ENCODE data around the gene NSD2. TPM values are rescaled to one million over a fixed set of nuclear protein-coding genes. Genes with fewer than 3 reads are reported as not detected.
"Not testable (repeated sequence)": the region's sequence is repeated elsewhere in the genome, so short reads cannot be mapped to it uniquely, and the experiment has no call there.

Gene NSD2
- total RNA-seq, 2 donors from 2014 or later: 153 to 208 TPM

DNA sequence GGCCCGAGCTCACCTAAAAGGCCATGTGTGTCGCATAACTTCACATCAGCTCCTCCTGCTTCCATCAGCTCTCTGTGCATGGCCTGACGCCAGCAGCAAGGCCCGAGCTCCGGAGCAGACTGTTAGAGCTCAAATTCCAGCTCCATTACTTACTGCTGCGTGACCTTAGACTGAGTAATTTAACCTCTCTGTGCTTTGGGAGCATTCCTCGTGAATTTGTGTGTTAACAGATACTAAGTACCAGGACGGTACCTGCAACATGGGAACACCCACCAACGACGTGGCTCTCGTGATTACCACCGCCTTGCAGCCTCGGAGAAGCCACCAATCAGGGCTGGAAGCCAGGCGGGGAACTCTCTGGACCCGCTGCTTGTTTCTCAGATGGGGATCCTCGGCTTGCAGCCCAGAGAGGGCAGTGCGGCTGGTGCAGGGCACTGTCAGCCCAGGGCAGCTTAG, 28.2 kb upstream of the NSD2 start:
- no peaks in the 10 kb centered on the region for H3K4me1 Mint-ChIP-seq
- H3K4me1 ChIP-seq (ENCODE audit: control insufficient read depth, insufficient read depth, low read length): no peaks in the 10 kb centered on the region
- H3K27me3 ChIP-seq (ENCODE audit: control insufficient read depth, insufficient read depth, low read length, poor library complexity, severe bottlenecking): no peaks in the 10 kb centered on the region
- no peak for DNase-seq
- peaks cover 60% of the 10 kb centered on the region for H3K36me3 Mint-ChIP-seq (ENCODE audit: low read depth)
- TF ChIP-seq, protein P1, sequence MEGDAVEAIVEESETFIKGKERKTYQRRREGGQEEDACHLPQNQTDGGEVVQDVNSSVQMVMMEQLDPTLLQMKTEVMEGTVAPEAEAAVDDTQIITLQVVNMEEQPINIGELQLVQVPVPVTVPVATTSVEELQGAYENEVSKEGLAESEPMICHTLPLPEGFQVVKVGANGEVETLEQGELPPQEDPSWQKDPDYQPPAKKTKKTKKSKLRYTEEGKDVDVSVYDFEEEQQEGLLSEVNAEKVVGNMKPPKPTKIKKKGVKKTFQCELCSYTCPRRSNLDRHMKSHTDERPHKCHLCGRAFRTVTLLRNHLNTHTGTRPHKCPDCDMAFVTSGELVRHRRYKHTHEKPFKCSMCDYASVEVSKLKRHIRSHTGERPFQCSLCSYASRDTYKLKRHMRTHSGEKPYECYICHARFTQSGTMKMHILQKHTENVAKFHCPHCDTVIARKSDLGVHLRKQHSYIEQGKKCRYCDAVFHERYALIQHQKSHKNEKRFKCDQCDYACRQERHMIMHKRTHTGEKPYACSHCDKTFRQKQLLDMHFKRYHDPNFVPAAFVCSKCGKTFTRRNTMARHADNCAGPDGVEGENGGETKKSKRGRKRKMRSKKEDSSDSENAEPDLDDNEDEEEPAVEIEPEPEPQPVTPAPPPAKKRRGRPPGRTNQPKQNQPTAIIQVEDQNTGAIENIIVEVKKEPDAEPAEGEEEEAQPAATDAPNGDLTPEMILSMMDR (conservative IDR thresholded peaks at IDR 0.05): no peak
- WGBS, 2 experiments (ENCODE audit: insufficient coverage in 1 of 2, insufficient read length in 1 of 2): 94 to 95% methylated on average over 15 to 17 of the region's 17 CpGs
- no peaks in the 10 kb centered on the region for H3K9me3 ChIP-seq (ENCODE audit: control insufficient read depth, low read length)
- H3K9me3 Mint-ChIP-seq: no peaks in the 10 kb centered on the region
- H3K9ac ChIP-seq (ENCODE audit: extremely low read depth, low read length, poor library complexity, severe bottlenecking): no peak overlapping the region
- peaks cover 47% of the 10 kb centered on the region for H3K36me3 ChIP-seq (ENCODE audit: control insufficient read depth, insufficient read depth, low read length)
- H3K27ac Mint-ChIP-seq: no peak overlapping the region
- no peak overlapping the region for H3K4me3 Mint-ChIP-seq
- no peak overlapping the region for H3K27ac ChIP-seq (ENCODE audit: low read depth, low read length)
- H3K27me3 Mint-ChIP-seq (ENCODE audit: insufficient read depth): no peaks in the 10 kb centered on the region
- no peak overlapping the region for H3K4me3 ChIP-seq (ENCODE audit: low read length)

DNA sequence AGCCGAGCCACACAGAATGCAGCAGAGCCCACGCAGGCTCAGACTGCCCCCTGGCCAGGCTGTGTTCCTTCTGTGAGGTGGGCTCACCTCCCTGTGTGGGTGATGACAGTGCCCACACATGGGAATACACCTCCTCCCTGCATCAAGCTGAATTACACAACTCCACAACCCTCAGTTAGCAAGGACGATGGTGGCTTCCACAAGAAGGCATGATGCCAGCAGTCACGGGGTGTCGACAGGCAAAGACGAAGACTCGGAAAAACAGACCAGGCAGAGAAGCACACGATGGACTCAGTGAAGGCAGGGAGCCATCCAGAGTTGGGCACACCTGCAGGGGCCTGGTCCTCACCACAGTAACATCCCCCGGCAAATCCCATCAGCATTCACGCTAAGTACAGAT, 27.3 kb upstream of the NSD2 start:
- Mint-ChIP-seq H3K36me3 (ENCODE audit: low read depth) (peaks cover 59% of the 10 kb centered on the region), H3K9me3 (no peaks in the 10 kb centered on the region), H3K27me3 (ENCODE audit: insufficient read depth) (no peaks in the 10 kb centered on the region), H3K4me1 (no peaks in the 10 kb centered on the region), H3K4me3 (no peak overlapping the region), H3K27ac (no peak overlapping the region)
- Histone ChIP-seq H3K4me3 (ENCODE audit: low read length) (no peak overlapping the region), H3K4me1 (ENCODE audit: control insufficient read depth, insufficient read depth, low read length) (no peaks in the 10 kb centered on the region), H3K9ac (ENCODE audit: extremely low read depth, low read length, poor library complexity, severe bottlenecking) (no peak overlapping the region), H3K27ac (ENCODE audit: low read depth, low read length) (no peak overlapping the region), H3K9me3 (ENCODE audit: control insufficient read depth, low read length) (no peaks in the 10 kb centered on the region), H3K36me3 (ENCODE audit: control insufficient read depth, insufficient read depth, low read length) (peaks cover 46% of the 10 kb centered on the region), H3K27me3 (ENCODE audit: control insufficient read depth, insufficient read depth, low read length, poor library complexity, severe bottlenecking) (no peaks in the 10 kb centered on the region)
- no peak for DNase-seq
- WGBS, 2 experiments (ENCODE audit: insufficient coverage in 1 of 2, insufficient read length in 1 of 2): 96 to 97% methylated on average over 6 to 10 of the region's 10 CpGs
- TF ChIP-seq, protein P1 (conservative IDR thresholded peaks at IDR 0.05): no peak

DNA sequence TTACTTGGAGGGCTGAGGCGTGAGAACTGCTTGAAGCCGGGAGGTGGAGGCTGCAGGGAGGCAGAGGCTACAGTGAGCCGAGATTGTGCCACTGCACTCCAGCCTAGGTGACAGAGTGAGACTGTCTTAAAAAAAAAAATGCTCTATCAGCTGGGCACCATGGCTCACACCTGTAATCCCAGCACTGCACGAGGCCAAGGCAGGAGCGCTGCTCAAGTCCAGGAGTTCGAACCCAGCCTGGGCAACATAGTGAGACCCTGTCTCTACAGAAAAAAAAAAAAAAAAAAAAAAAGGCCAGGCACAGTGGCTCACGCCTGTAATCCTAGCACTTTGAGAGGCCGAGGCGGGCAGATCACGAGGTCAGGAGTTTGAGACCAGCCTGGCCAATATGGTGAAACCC, 26.6 kb upstream of the NSD2 start:
- WGBS, 2 experiments (ENCODE audit: insufficient coverage in 1 of 2, insufficient read length in 1 of 2): 93 to 94% methylated on average over 9 to 10 of the region's 10 CpGs
- not testable (repeated sequence) for H3K9me3 Mint-ChIP-seq; H3K9ac ChIP-seq (ENCODE audit: extremely low read depth, low read length, poor library complexity, severe bottlenecking); H3K4me3 Mint-ChIP-seq; H3K9me3 ChIP-seq (ENCODE audit: control insufficient read depth, low read length); H3K4me3 ChIP-seq (ENCODE audit: low read length); H3K4me1 Mint-ChIP-seq; H3K27me3 ChIP-seq (ENCODE audit: control insufficient read depth, insufficient read depth, low read length, poor library complexity, severe bottlenecking); H3K27ac Mint-ChIP-seq; H3K27me3 Mint-ChIP-seq (ENCODE audit: insufficient read depth); DNase-seq; H3K27ac ChIP-seq (ENCODE audit: low read depth, low read length); H3K4me1 ChIP-seq (ENCODE audit: control insufficient read depth, insufficient read depth, low read length)
- peaks cover 52% of the 10 kb centered on the region for H3K36me3 Mint-ChIP-seq (ENCODE audit: low read depth)
- peaks cover 41% of the 10 kb centered on the region for H3K36me3 ChIP-seq (ENCODE audit: control insufficient read depth, insufficient read depth, low read length)

DNA sequence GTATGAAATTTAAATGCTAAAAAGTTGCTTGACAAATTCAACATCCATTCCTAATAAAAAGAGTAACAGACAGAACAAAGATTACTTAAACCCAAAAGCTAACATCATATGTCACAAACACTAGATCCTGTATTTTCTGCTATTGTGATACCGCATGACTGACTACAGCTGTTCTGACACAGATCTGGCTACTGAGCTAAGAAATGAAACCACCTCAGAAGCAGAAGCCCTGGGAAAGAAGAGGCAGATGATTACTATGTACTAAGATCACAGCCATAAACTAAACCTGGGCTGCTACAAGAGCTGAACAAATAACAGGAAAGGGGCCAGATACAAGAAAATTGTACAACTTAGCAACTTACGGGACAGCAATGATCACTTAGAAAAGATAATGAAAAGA, 24.6 kb upstream of the NSD2 start:
- H3K9me3 ChIP-seq (ENCODE audit: control insufficient read depth, low read length): no peaks in the 10 kb centered on the region
- no peak overlapping the region for H3K4me3 Mint-ChIP-seq
- no peaks in the 10 kb centered on the region for H3K4me1 Mint-ChIP-seq
- H3K27me3 Mint-ChIP-seq (ENCODE audit: insufficient read depth): no peaks in the 10 kb centered on the region
- no peak overlapping the region for H3K27ac ChIP-seq (ENCODE audit: low read depth, low read length)
- H3K36me3 Mint-ChIP-seq (ENCODE audit: low read depth): peaks cover 35% of the 10 kb centered on the region
- H3K9ac ChIP-seq (ENCODE audit: extremely low read depth, low read length, poor library complexity, severe bottlenecking): no peak overlapping the region
- no peaks in the 10 kb centered on the region for H3K9me3 Mint-ChIP-seq
- no peaks in the 10 kb centered on the region for H3K27me3 ChIP-seq (ENCODE audit: control insufficient read depth, insufficient read depth, low read length, poor library complexity, severe bottlenecking)
- peaks cover 32% of the 10 kb centered on the region for H3K36me3 ChIP-seq (ENCODE audit: control insufficient read depth, insufficient read depth, low read length)
- WGBS, 2 experiments (ENCODE audit: insufficient coverage in 1 of 2, insufficient read length in 1 of 2): 94 to 100% methylated on average over 1 to 2 of the region's 2 CpGs
- no peaks in the 10 kb centered on the region for H3K4me1 ChIP-seq (ENCODE audit: control insufficient read depth, insufficient read depth, low read length)
- H3K27ac Mint-ChIP-seq: no peak overlapping the region
- no peak overlapping the region for H3K4me3 ChIP-seq (ENCODE audit: low read length)
- TF ChIP-seq, protein P1 (conservative IDR thresholded peaks at IDR 0.05): no peak
- DNase-seq: no peak
